VCaP (cell line): ENCODE measurements around the gene CAPN15.

Experiments
- H3K27ac ChIP-seq: fragments of 450-650 bp; 2 replicates; pipeline ENCODE4 v1.5.1; 2017
- CTCF ChIP-seq: fragments of 450-650 bp; conservative IDR thresholded peaks from 2 replicates; pipeline ENCODE4 v1.5.1; 2017; ENCODE audit warnings: mild to moderate bottlenecking, moderate library complexity

Gene CAPN15

DNA sequence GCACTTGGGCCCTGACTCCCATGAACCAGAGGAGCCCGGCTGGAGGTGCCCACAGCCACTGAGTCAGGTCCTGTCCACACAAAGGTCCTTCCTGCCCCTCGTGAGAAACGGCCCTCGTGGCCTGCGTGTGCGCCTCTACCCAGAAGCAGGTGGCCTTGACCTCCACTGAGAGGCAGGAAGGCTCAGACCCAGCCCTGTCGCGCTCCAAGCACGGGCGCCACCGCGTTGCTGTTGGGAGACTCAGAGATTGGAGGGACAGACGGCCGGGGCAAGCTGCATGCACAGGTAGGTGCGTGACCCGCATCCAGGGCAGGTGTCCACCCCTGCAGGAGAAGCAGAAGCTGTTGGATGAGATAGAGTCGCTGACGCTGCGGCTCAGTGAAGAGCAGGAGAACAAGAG is 8.1 kb upstream of the CAPN15 start:
- no peak for TF ChIP-seq CTCF
- no peak overlapping the region for H3K27ac ChIP-seq

DNA sequence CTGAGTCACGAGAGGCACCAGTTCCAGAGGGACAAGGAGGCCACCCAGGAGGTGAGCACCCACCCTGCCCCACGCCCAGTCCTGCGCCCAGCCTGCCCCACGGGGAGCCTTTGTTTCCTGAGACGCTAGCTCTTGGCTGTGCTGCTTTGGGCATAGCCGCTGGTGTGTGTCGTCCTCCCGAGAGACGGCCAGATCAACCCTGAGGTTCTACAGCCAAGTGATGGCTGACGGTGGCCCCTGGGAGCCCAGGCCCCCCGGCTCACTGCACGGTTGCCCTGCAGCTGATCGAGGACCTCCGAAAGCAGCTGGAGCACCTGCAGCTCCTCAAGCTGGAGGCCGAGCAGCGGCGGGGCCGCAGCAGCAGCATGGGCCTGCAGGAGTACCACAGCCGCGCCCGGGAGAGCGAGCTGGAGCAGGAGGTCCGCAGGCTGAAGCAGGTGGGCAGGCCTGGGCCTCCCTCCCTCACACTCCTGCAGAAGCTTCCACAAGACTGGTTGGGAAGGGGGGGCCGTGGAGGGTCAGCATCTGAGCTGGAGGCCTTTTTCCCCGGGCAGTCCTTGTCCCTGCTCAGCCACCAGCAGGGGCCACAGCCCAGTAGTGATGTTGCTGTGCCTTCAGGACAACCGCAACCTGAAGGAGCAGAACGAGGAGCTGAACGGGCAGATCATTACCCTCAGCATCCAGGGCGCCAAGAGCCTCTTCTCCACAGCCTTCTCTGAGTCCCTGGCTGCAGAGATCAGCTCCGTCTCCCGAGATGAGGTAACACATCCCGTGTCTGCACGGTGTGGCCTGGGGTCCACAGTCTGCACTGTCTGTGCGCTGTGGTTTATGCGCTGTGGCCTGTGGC is 7.4 kb upstream of the CAPN15 start:
- no peak overlapping the region for H3K27ac ChIP-seq
- no peak for TF ChIP-seq CTCF

DNA sequence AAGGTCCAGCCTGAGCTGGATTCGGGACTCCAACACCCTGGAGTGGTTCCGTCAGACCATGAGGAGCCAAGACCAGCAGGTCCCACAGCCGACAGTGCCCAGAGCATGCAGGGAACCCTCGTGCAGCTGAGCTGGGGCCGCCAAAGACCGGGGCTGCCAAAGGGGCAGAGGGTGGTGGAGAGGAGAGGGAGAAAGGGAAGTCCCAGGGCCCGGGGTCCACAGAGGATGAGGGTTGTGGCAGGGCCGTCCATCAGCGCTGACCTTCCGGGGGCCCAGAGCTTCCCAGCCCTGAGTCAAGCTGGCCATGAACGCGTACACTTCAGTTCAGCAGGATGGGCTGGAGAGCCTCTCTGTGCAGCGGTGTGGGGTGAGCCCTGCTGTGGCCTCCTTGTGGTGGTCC is 6.7 kb upstream of the CAPN15 start:
- no peak overlapping the region for H3K27ac ChIP-seq
- TF ChIP-seq CTCF: no peak

GRCh38 chr16:521381-522210 is 5.9 kb upstream of the CAPN15 start:
- H3K27ac ChIP-seq: no peak overlapping the region
- TF ChIP-seq CTCF: no peak

DNA sequence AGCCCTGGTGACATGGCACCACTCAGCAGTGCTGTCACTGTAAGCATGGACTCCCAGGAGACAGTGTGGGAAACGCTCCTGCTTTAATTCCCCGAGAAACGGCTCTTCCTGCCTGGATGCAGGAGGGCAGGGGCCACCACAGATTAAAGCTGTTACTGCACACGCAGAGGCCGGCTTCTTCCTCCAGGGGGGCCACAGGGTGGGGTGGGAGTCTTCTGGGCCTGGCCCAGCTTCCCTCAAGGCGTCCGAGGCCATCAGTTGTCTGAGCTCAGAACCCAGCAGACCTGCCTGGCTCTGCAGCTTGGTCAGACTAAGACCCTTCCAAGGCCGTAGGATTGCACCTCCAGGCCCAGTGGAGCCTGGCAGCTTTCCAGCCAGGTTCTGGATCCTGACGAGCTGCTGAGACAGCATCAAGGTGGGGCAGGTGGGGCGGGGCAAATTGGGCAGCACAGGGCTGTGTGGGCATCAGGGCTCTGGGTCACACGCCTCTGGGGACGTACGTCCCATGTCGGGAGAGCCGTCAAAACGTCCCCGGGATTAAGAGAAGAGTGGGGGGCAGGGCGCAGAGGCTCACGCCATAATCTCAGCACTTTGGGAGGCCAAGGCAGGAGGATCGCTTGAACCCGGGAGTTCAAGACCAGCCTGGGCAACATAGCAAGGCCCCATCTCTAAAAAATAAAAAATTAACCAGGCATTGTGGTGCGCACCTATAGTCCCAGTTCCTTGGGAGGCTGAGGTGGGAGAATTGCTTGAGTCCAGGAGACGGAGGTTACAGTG is 5.0 kb upstream of the CAPN15 start:
- no peak overlapping the region for H3K27ac ChIP-seq
- no peak for TF ChIP-seq CTCF

DNA sequence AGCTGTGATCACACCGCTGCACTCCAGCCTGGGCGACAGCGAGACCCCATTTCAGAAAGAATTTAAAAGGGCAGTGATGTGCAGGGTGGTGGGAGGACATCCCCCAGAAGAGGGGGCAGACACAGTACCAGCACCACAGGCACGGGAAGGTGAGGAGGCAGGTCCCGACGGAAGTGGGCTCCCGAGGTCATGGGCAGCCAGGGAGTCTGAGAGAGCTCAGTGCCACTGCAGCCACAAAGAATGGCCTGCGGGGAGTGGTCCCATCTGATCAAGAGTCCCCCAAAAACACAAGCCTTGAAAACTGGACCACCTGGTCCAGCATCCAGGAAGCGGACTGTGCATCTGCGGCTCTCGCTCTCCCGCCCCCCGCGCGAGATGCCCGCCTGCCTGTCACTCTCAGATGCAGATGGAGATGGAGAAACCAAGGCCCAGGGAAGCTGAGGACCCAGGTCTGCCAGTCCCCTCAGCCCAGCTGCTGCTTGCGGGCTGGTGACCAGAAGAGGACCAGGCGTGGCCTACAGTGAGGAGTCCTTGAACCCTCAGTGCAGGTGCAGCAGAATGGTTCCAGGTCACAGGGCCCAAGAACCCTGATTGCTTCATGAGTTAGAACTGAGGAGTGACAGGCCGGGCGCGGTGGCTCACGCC is 4.3 kb upstream of the CAPN15 start:
- no peak for TF ChIP-seq CTCF
- H3K27ac ChIP-seq: no peak overlapping the region
